HCT116 (cell line): Measurements from ENCODE around the gene HEATR3. TPM values are rescaled to one million over a fixed set of nuclear protein-coding genes. Genes with fewer than 3 reads are reported as not detected.

Source experiments
- ATAC-seq: fragments of 200-7000 bp; cut with Tn5 transposase; 2 replicates; pipeline ENCODE4 v1.9.1; 2020; ENCODE audit warnings: mild to moderate bottlenecking, moderate library complexity
- BruUV-seq: library from RNA; stranded (reverse); fragments of 400-500 nt; replicated peaks from 2 replicates; lab custom pipeline; 2021; lab: Mats Ljungman, UMichigan
- CTCF ChIA-PET: fragments of 300-600 bp; sonication (Branson Sonifier 250); formaldehyde crosslinking; loops from one replicate; lab custom pipeline; 2021; ENCODE audit warnings: antibody characterized with exemption; lab: Charles Lee
- POLR2A ChIA-PET: fragments of 300-600, 350-600 bp; sonication (Branson Sonifier 250); formaldehyde crosslinking; loops from one replicate; lab custom pipeline; 2021; ENCODE audit warnings: antibody characterized with exemption; lab: Charles Lee
- RAD21 ChIA-PET, 2 experiments: fragments of 300-600 bp; sonication (Branson Sonifier 250); formaldehyde crosslinking; loops; one replicate each; lab custom pipeline; 2023; ENCODE audit warnings: low total read pairs in 2 of 2; ENCODE audit not compliant: uncharacterized antibody in 2 of 2, unreplicated experiment in 2 of 2, low non-redundant PET in 1 of 2; lab: Charles Lee
- DNase-seq: peaks from one replicate; pipeline ENCODE4 v3.0.0-alpha.2; 2010; ENCODE audit warnings: low read depth, low spot score
- H2AFZ ChIP-seq: fragments of 200-600 bp; shearing (Covaris generic), sonication (generic); 2 replicates; pipeline ENCODE4 v1.6.1; 2017; ENCODE audit warnings: low read depth, mixed run types, mixed read lengths, antibody characterized with exemption, low read length; ENCODE audit not compliant: poor library complexity, severe bottlenecking
- H3K27ac ChIP-seq: 2 replicates; pipeline ENCODE4 v1.5.1; 2012; ENCODE audit warnings: low read depth, low read length
- H3K27me3 ChIP-seq: fragments of 200-600 bp; sonication (generic); 2 replicates; pipeline ENCODE4 v1.6.1; 2016; ENCODE audit warnings: mixed run types, low read length, mixed read lengths; ENCODE audit not compliant: insufficient read depth
- H3K36me3 ChIP-seq, 2 experiments: fragments of 200-500 bp in 1 of 2; fragments of 200-600 bp in 1 of 2; sonication (Bioruptor generic) in 1 of 2; sonication (generic) in 1 of 2; 2 replicates each; pipeline versions ENCODE4 v1.5.1 to v1.6.1; 2014 to 2016; ENCODE audit warnings: low read length in 2 of 2, inconsistent platforms in 1 of 2, mixed read lengths in 1 of 2, mixed run types in 1 of 2; ENCODE audit not compliant: insufficient read depth in 2 of 2, control insufficient read depth in 1 of 2
- H3K4me1 ChIP-seq, 2 experiments: fragments of 200-600 bp in 1 of 2; sonication (generic) in 1 of 2; 2 replicates each; pipeline versions ENCODE4 v1.5.1 to v1.6.1; 2012 to 2017; ENCODE audit warnings: low read length in 2 of 2, inconsistent platforms in 1 of 2, mild to moderate bottlenecking in 1 of 2, mixed read lengths in 1 of 2, mixed run types in 1 of 2, moderate library complexity in 1 of 2; ENCODE audit not compliant: insufficient read depth in 2 of 2, control insufficient read depth in 1 of 2
- H3K4me2 ChIP-seq: fragments of 200-600 bp; sonication (generic); 2 replicates; pipeline ENCODE4 v1.6.1; 2017; ENCODE audit warnings: mixed run types, low read length, mixed read lengths
- H3K4me3 ChIP-seq, 2 experiments: fragments of 200-600 bp in 1 of 2; sonication (generic) in 1 of 2; replicated peaks in 1 of 2; 2 replicates each; pipeline ENCODE4 v1.5.1; 2011 to 2016; ENCODE audit warnings: low read length in 2 of 2, control low read depth in 1 of 2, low read depth in 1 of 2, mild to moderate bottlenecking in 1 of 2, mixed read lengths in 1 of 2, mixed run types in 1 of 2
- H3K79me2 ChIP-seq: fragments of 200-600 bp; sonication (generic); 2 replicates; pipeline ENCODE4 v1.6.1; 2017; ENCODE audit warnings: mild to moderate bottlenecking, mixed run types, low read length, moderate library complexity, mixed read lengths; ENCODE audit not compliant: insufficient read depth
- H3K9ac ChIP-seq: fragments of 200-600 bp; sonication (generic); 2 replicates; pipeline ENCODE4 v1.6.1; 2016; ENCODE audit warnings: low read length, mixed read lengths
- H3K9me2 ChIP-seq: fragments of 200-600 bp; sonication (generic), shearing (Covaris generic); 2 replicates; pipeline ENCODE4 v1.6.1; 2017; ENCODE audit warnings: mixed run types, mild to moderate bottlenecking, moderate library complexity; ENCODE audit not compliant: insufficient read depth
- H3K9me3 ChIP-seq, 2 experiments: fragments of 200-500 bp in 1 of 2; fragments of 200-600 bp in 1 of 2; sonication (Bioruptor generic) in 1 of 2; sonication (generic) in 1 of 2; 2 replicates each; pipeline ENCODE4 v1.6.1; 2014 to 2017; ENCODE audit warnings: low read length in 2 of 2, mixed read lengths in 2 of 2, inconsistent platforms in 1 of 2, low read depth in 1 of 2, mild to moderate bottlenecking in 1 of 2, mixed run types in 1 of 2, moderate library complexity in 1 of 2; ENCODE audit not compliant: control insufficient read depth in 1 of 2, insufficient read depth in 1 of 2
- H4K20me1 ChIP-seq: fragments of 200-600 bp; sonication (generic), shearing (Covaris generic); 2 replicates; pipeline ENCODE4 v1.6.1; 2017; ENCODE audit warnings: mixed run types, mild to moderate bottlenecking, moderate library complexity; ENCODE audit not compliant: insufficient read depth
- ATF3 ChIP-seq: IDR thresholded peaks from 2 replicates; pipeline ENCODE4 v1.6.1; 2012
- CBX3 ChIP-seq: IDR thresholded peaks from 2 replicates; pipeline ENCODE4 v1.6.1; 2012; ENCODE audit warnings: low read depth
- EGR1 ChIP-seq: IDR thresholded peaks from 2 replicates; pipeline ENCODE4 v1.6.1; 2012; ENCODE audit warnings: low read depth
- ELF1 ChIP-seq: IDR thresholded peaks from 2 replicates; pipeline ENCODE4 v1.6.1; 2012; ENCODE audit warnings: low read depth, borderline replicate concordance
- EZH2 ChIP-seq: fragments of 200-600 bp; sonication (generic); IDR thresholded peaks from 2 replicates; pipeline ENCODE4 v1.6.1; 2017; ENCODE audit warnings: antibody characterized with exemption, mixed run types
- FOSL1 ChIP-seq: IDR thresholded peaks from 2 replicates; pipeline ENCODE4 v1.6.1; 2012; ENCODE audit warnings: low read depth
- SRF ChIP-seq: IDR thresholded peaks from 2 replicates; pipeline ENCODE4 v1.6.1; 2012; ENCODE audit warnings: low read depth
- intact Hi-C: fragments of 100-400 bp; cut with micrococcal nuclease; formaldehyde crosslinking; loops from 2 replicates; pipeline ENCODE4 v1.10.0; 2022
- total RNA-seq: library from RNA; stranded (reverse); gene quantifications from one replicate; pipeline ENCODE4 v1.2.1, GENCODE V29; 2021; ENCODE audit not compliant: unreplicated experiment

Gene HEATR3
- total RNA-seq, 1 experiment from 2014 or later, result 16.3 TPM

GRCh38 chr16:50056226-50056625 lies 9.5 kb upstream of the HEATR3 start:
- H3K36me3 ChIP-seq, result no peaks in the 10 kb centered on the region
- TF ChIP-seq CBX3, result peak; percentile 46; the same call in 1 of the 2 replicates
- no peak for TF ChIP-seq EGR1
- no TSS peak for BruUV-seq
- RAD21 ChIA-PET, result no interaction called here
- no peaks in the 10 kb centered on the region for H3K9me2 ChIP-seq
- no peak overlapping the region for H3K9ac ChIP-seq
- H3K27me3 ChIP-seq, result no peaks in the 10 kb centered on the region
- no peak overlapping the region for H3K4me2 ChIP-seq
- H3K4me1 ChIP-seq, result no peaks in the 10 kb centered on the region
- no peak for ATAC-seq
- CTCF ChIA-PET, result no interaction called here
- no peaks in the 10 kb centered on the region for H3K79me2 ChIP-seq
- peak; percentile 13 for DNase-seq
- POLR2A ChIA-PET, result interaction anchor here (1.1 kb wide), 1 partner anchor 9 kb away, joined by 3 read pairs; the partner anchor contains the start of gene HEATR3
- peaks cover 0 to 5% of the 10 kb centered on the region in 2 experiments; a peak in 1 of 4 replicates for H3K9me3 ChIP-seq
- no peak overlapping the region for H3K4me3 ChIP-seq
- H3K27ac ChIP-seq, result no peak overlapping the region
- H2AFZ ChIP-seq, result no peak overlapping the region
- no peaks in the 10 kb centered on the region for H4K20me1 ChIP-seq
- intact Hi-C loops, result no loop called here

GRCh38 chr16:50058091-50058771 lies 7.5 kb upstream of the HEATR3 start:
- Histone ChIP-seq H3K9ac (no peak overlapping the region), H3K4me3 (no peak overlapping the region)
- POLR2A ChIA-PET, result no interaction called here

More at GRCh38 chr16:50058091-50058771, 7.5 kb upstream of the HEATR3 start:
- Histone ChIP-seq H4K20me1 (no peaks in the 10 kb centered on the region), H3K4me2 (no peak overlapping the region), H3K36me3 (no peaks in the 10 kb centered on the region), H3K79me2 (no peaks in the 10 kb centered on the region), H3K9me2 (no peaks in the 10 kb centered on the region), H3K27me3 (no peaks in the 10 kb centered on the region), H3K4me1 (no peaks in the 10 kb centered on the region), H3K9me3 (peaks cover 0 to 5% of the 10 kb centered on the region in 2 experiments; a peak in 1 of 4 replicates), H2AFZ (no peak overlapping the region), H3K27ac (no peak overlapping the region)
- no peak for ATAC-seq
- no peak for DNase-seq
- RAD21 ChIA-PET, result no interaction called here
- BruUV-seq, result no TSS peak
- CTCF ChIA-PET, result interaction anchor here (0.6 kb wide), 1 partner anchor 34 kb away, joined by 5 read pairs; no protein-coding TSS in a partner anchor
- TF ChIP-seq ELF1 (no peak), SRF (no peak), CBX3 (no peak), EZH2 (no peak), FOSL1 (no peak), ATF3 (no peak)
- intact Hi-C loops, result no loop called here
